Right renal pelvis (tissue), 4 donors: ENCODE data around the gene THAP2. TPM values are rescaled to one million over a fixed set of nuclear protein-coding genes. Genes with fewer than 3 reads are reported as not detected.
A peak's percentile ranks its signal among the peaks of the same experiment; 100 is the strongest.
"Not testable (repeated sequence)": the region's sequence is repeated elsewhere in the genome, so short reads cannot be mapped to it uniquely, and the experiment has no call there.

Experiments
- DNase-seq, 4 donors: peaks; one replicate each; pipeline ENCODE4 v3.0.0-alpha.2; 2013; ENCODE audit warnings: low read depth in 4 of 4, low spot score in 3 of 4, missing footprints in 1 of 4
- polyA plus RNA-seq, 4 donors: library from polyadenylated mRNA; unstranded; fragments of 120-200 nt; gene quantifications; one replicate each; pipeline ENCODE4 v1.2.1, GENCODE V29; 2013; ENCODE audit not compliant: insufficient read length in 4 of 4

Gene THAP2
- polyA plus RNA-seq, 4 donors = 13.8 to 18.6 (median 17.1) TPM

GRCh38 chr12:71661977-71662530, 2.0 kb upstream of the THAP2 start:
- DNase-seq = no peak

- DNase-seq = peak in 1 of 4 donors; percentile 67
These were observed 1.1 kb upstream of the THAP2 start for GRCh38 chr12:71662849-71663560.

GRCh38 chr12:71664411-71665089, 449 bp downstream of the THAP2 start:
- no peak for DNase-seq

- no peak for DNase-seq
These were observed 976 bp downstream of the THAP2 start for GRCh38 chr12:71665090-71665463.

GRCh38 chr12:71666259-71666658, 2.2 kb downstream of the THAP2 start:
- no peak for DNase-seq

- no peak for DNase-seq
These were observed 7.2 kb downstream of the THAP2 start for GRCh38 chr12:71671311-71671710.

- DNase-seq = no peak
These were observed 7.7 kb downstream of the THAP2 start for GRCh38 chr12:71671816-71672215.

- DNase-seq = no peak
These were observed 18.4 kb downstream of the THAP2 start for GRCh38 chr12:71682466-71682865.

- no peak for DNase-seq
These were observed 19.5 kb downstream of the THAP2 start for GRCh38 chr12:71683633-71684032.

GRCh38 chr12:71684081-71684480, 20.0 kb downstream of the THAP2 start:
- DNase-seq = no peak

GRCh38 chr12:71685312-71685906, 21.3 kb downstream of the THAP2 start:
- DNase-seq = no peak

GRCh38 chr12:71685914-71686657, 22.0 kb downstream of the THAP2 start, which contains the start of gene TMEM19:
TMEM19 (plus strand) TSS chr12:71686082; CDS start chr12:71686681, 599 bp downstream.
- peak; percentile 76 to 78 (median 78) for DNase-seq

- no peak for DNase-seq
These were observed 22.5 kb downstream of the THAP2 start for GRCh38 chr12:71686658-71687025.

- DNase-seq = not testable (repeated sequence)
These were observed 23.1 kb downstream of the THAP2 start for GRCh38 chr12:71687172-71687571.

GRCh38 chr12:71688961-71689570, 25.0 kb downstream of the THAP2 start:
- no peak for DNase-seq

GRCh38 chr12:71691504-71692129, 27.5 kb downstream of the THAP2 start:
- no peak for DNase-seq

GRCh38 chr12:71693126-71693525, 29.0 kb downstream of the THAP2 start:
- no peak for DNase-seq

GRCh38 chr12:71693651-71694050, 29.6 kb downstream of the THAP2 start:
- DNase-seq = not testable (repeated sequence)

- DNase-seq = no peak
These were observed 30.2 kb downstream of the THAP2 start for GRCh38 chr12:71694099-71694820.
